LNCaP clone FGC (cell line): Measurements from ENCODE around the gene CHST15.
A peak's percentile ranks its signal among the peaks of the same experiment; 100 is the strongest.

Experiments
- DNase-seq: peaks from one replicate; pipeline ENCODE4 v3.0.0-alpha.2; 2011; ENCODE audit warnings: low read depth
- H3K4me3 ChIP-seq: 2 replicates; pipeline ENCODE4 v1.5.1; 2011; ENCODE audit warnings: mild to moderate bottlenecking, low read depth, low read length, control low read depth
- TF ChIP-seq, protein P1 (sequence below): IDR thresholded peaks from 2 replicates; pipeline ENCODE4 v1.5.1; 2012; ENCODE audit warnings: mild to moderate bottlenecking; ENCODE audit not compliant: control insufficient read depth, insufficient read depth; ENCODE audit errors: extremely low read depth

Gene CHST15

GRCh38 chr10:124092250-124092859 is 1.0 kb downstream of the CHST15 start:
- H3K4me3 ChIP-seq = peak overlapping the region; percentile 58
- TF ChIP-seq, protein P1, sequence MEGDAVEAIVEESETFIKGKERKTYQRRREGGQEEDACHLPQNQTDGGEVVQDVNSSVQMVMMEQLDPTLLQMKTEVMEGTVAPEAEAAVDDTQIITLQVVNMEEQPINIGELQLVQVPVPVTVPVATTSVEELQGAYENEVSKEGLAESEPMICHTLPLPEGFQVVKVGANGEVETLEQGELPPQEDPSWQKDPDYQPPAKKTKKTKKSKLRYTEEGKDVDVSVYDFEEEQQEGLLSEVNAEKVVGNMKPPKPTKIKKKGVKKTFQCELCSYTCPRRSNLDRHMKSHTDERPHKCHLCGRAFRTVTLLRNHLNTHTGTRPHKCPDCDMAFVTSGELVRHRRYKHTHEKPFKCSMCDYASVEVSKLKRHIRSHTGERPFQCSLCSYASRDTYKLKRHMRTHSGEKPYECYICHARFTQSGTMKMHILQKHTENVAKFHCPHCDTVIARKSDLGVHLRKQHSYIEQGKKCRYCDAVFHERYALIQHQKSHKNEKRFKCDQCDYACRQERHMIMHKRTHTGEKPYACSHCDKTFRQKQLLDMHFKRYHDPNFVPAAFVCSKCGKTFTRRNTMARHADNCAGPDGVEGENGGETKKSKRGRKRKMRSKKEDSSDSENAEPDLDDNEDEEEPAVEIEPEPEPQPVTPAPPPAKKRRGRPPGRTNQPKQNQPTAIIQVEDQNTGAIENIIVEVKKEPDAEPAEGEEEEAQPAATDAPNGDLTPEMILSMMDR = no peak
- no peak for DNase-seq

- H3K4me3 ChIP-seq = no peak overlapping the region
- TF ChIP-seq, protein P1 = no peak
- no peak for DNase-seq
These were observed 1.6 kb downstream of the CHST15 start for GRCh38 chr10:124091646-124092249.

DNA sequence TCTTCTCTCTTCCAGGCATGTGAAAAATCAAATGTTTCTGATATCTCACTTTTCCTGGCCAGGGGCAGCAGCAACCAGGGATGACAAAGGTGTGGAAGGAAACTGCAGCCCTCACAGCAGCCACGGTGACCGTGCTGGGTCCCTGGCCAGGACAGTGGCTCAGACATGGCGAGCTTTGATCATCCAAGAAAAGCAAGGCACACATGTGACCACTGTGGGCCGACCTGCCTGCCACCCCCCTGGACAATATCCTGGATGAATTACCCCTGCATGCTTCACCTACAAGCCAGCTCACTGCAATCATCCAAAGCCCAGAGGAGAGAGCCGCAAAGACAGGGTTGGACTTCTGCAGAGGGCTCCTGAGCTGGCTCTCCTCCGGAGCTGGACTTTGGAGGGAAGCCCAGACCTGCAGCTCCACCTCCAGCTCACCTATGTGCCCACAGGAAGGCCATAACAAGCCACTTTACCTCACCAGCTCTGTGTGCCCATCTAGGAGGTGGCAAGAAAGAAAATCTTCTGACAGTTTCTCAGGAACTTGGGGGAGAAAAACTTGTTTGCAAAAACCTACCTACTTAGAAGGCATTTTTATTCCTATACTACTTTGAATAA is 2.7 kb downstream of the CHST15 start:
- TF ChIP-seq, protein P1 = peak; percentile 25; the same call in 1 of the 2 replicates
- no peak overlapping the region for H3K4me3 ChIP-seq
- DNase-seq = peak; percentile 59

DNA sequence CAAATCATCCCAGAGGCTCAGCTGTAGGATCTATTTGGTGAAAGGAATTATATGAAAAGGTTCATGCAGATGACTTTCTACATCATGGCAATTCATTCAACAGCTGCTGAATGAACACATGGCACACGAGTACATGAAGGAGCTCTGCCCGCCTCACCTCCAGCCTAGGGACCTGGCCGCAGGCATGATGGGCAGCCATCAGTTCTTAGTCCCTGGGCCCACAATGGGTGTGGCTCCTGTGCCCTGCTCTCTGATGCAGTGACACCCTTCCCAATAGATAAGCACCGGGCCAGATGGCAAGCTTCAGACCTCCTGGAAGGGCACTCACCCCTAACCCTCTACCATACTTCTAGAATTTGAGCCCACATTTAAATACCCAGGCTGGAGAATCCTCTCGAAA is 3.5 kb downstream of the CHST15 start:
- no peak for DNase-seq
- TF ChIP-seq, protein P1 = no peak
- no peak overlapping the region for H3K4me3 ChIP-seq

DNA sequence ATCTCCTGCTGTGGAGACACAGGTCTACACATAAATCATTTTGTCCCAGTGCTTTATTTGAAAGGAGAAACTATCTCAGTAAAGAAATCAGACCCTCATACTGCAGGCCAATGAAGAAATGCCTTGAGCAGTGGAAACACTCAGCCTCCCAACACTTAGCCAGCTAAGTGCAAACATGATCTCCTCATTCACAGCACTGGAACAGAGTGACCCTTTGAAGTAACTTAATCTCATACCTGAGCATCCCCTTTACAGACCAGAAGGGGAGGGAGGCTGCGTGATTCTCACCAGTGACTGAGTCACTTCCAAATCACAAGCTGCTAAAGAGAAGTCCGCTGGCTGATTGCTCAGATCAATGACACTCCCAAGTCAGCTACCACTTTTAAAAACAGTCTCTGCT is 4.5 kb downstream of the CHST15 start:
- DNase-seq = no peak
- TF ChIP-seq, protein P1 = no peak
- H3K4me3 ChIP-seq = no peak overlapping the region

- DNase-seq = no peak
- H3K4me3 ChIP-seq = no peak overlapping the region
- TF ChIP-seq, protein P1 = no peak
These were observed 5.4 kb downstream of the CHST15 start for GRCh38 chr10:124087672-124088634.
